Activated T-helper 1 cell treated with anti-CD3 and anti-CD28 coated beads, Interleukin-12 subunit alpha, Interleukin-12 subunit beta, Interleukin-2, Interleukin-4 antibody, amounts not matched to agents 30 ng/mL and 10 ng/mL and 1 ng/mL, durations not matched to agents 14 hours and 24 hours and 36 hours (primary cell): ENCODE results near the gene KYAT1. TPM values are rescaled to one million over a fixed set of nuclear protein-coding genes. Genes with fewer than 3 reads are reported as not detected.

Source experiments
- DNase-seq: peaks from one replicate; pipeline ENCODE4 v3.0.0; 2021; ENCODE audit warnings: low spot score
- H3K27ac Mint-ChIP-seq: one replicate; pipeline ENCODE4 v1.8.0; 2021; ENCODE audit warnings: mild to moderate bottlenecking, mixed read lengths
- H3K27me3 Mint-ChIP-seq: one replicate; pipeline ENCODE4 v1.8.0; 2022; ENCODE audit warnings: mild to moderate bottlenecking, moderate library complexity, mixed read lengths; ENCODE audit not compliant: insufficient read depth
- H3K36me3 Mint-ChIP-seq: one replicate; pipeline ENCODE4 v1.8.0; 2021; ENCODE audit warnings: low read depth, mixed read lengths
- H3K4me1 Mint-ChIP-seq: one replicate; pipeline ENCODE4 v1.8.0; 2021; ENCODE audit warnings: low read depth, mixed read lengths
- H3K4me3 Mint-ChIP-seq: one replicate; pipeline ENCODE4 v1.8.0; 2021; ENCODE audit warnings: mild to moderate bottlenecking, moderate library complexity, mixed read lengths
- H3K9me3 Mint-ChIP-seq: one replicate; pipeline ENCODE4 v1.8.0; 2021; ENCODE audit warnings: mixed read lengths
- intact Hi-C: fragments of 100-400 bp; cut with micrococcal nuclease; formaldehyde crosslinking; loops from one replicate; pipeline ENCODE4 v1.15.1; 2024
- total RNA-seq: library from RNA; stranded (reverse); gene quantifications from 2 replicates; pipeline ENCODE4 v1.2.3, GENCODE V29; 2022

Gene KYAT1
- total RNA-seq, 1 donor from 2014 or later, result 12.2 TPM

DNA sequence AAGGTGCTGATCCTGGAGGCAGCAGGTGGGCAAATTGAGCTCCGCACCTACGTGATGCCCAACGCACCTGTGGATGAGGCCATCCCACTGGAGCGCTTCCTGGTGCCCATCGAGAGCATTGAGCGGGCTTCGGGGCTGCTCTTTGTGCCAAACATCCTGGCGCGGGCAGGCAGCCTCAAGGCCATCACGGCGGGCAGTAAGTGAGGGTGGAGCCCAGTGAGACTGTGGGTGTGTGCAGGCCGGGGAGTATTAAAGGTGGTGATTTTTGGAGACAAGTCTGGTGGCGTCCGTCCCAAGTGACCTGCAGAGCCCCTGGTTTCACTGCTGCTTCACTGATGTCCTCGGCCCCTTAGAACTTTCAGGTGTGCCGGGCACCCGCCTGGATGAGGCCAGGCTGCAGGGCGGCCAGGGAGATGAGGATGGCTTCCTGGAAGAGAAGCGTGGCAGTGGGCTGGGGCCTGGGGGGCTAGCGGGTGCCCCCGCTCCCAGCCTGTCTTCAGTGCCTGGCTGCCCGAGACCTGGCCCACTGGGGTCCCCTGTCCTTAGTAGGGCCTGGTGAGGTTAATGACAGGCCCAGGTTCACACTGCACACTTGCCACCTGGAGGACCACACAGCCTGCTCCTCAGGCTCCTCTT, 59.2 kb downstream of the KYAT1 start:
- Mint-ChIP-seq H3K4me1 (peaks cover 21% of the 10 kb centered on the region), H3K9me3 (no peaks in the 10 kb centered on the region), H3K27me3 (no peaks in the 10 kb centered on the region), H3K36me3 (peaks cover 30% of the 10 kb centered on the region), H3K4me3 (no peak overlapping the region), H3K27ac (peak overlapping the region; percentile 78)
- DNase-seq, result no peak
- intact Hi-C loops, result no loop called here

DNA sequence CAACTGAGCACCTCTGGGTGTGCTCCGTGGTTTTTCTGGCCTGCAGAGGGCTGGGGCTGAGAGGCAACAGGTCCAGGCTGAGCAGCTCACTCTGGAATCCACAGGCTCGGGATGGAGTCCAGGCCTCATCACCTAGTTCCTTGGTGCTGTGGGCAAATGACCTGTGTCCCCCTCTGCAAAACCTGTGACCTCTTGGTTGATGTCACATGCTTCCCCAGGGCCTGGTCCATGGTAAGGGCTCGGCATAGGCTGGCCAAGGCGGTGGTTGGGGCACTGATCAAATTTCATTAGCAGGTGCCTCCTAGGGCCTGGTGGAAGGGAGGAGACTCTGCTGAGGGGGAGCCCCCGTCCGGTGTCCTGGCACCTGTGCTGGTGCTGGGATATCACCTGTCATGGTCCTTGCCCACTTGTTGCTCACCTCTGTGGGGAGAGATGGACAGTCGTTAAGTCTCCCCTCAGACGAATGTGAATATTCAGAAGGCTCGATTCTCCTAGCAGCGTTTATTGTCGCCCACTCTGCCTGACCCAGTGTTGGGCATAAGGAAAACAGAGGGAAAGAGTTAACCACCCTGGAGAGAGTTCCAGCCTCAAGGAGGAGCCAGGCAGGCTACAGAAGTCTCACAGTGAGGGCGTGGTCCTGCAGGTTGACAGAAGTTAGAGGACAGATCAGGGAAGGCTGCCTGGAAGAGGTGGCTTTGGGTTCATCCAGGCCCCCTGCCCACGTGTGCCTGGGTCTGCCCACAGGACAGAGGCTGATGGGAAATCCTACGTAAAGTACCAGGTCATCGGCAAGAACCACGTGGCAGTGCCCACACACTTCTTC, 60.0 kb downstream of the KYAT1 start:
- Mint-ChIP-seq H3K36me3 (peaks cover 24% of the 10 kb centered on the region), H3K27me3 (no peaks in the 10 kb centered on the region), H3K9me3 (no peaks in the 10 kb centered on the region), H3K4me3 (no peak overlapping the region), H3K27ac (no peak overlapping the region), H3K4me1 (peaks cover 14% of the 10 kb centered on the region)
- no peak for DNase-seq
- intact Hi-C loops, result no loop called here

DNA sequence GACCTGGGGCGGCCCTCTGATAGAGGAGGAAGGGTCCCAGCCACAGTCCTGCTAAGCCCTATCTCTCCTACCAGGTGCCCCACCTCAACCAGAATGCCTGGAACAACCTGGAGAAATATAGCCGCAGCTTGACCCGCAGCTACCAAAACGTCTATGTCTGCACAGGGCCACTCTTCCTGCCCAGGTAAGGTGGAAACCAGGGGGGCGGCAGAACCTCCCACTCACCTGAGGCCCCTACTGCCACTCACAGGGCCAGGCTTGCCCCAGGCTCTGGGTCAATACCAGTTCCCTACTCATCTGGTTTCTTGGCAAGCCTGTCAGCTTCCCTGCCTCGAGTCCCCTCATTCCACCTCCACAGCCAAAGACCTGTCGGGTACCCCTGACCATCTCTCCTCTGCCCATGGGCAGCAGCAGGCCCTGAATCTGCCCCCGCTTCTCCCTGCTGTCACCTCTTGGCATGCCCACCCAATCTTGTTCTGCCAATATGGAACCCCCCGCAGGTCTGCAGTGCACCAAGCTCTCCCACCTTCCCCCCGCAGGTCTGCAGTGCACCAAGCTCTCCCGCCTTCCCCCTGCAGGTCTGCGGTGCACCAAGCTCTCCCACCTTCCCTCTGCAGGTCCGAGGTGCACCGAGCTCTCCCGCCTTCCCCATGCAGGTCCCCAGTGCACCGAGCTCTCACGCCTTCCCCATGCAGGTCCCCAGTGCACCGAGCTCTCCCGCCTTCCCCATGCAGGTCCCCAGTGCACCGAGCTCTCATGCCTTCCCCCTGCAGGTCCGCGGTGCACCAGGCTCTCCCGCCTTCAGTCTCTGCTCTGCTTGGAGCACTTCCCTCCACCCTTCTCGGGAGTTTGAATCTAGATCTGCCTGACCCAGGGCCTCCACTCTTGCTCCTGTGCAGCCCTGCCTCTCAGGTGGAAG, 60.8 kb downstream of the KYAT1 start:
- H3K9me3 Mint-ChIP-seq, result no peaks in the 10 kb centered on the region

GRCh38 chr9:128819716-128820664, 61.8 kb downstream of the KYAT1 start:
- intact Hi-C loops, result loop anchor here (2.0 to 5.0 kb wide), 4 partner anchors 131 to 363 kb away; partner anchors contain the start of genes ODF2, SET and SH3GLB2
- Mint-ChIP-seq H3K27me3 (no peaks in the 10 kb centered on the region), H3K4me1 (peaks cover 14% of the 10 kb centered on the region), H3K36me3 (peaks cover 22% of the 10 kb centered on the region), H3K27ac (no peak overlapping the region), H3K4me3 (peak overlapping the region; percentile 88), H3K9me3 (no peaks in the 10 kb centered on the region)
- DNase-seq, result no peak

More for the DNA sequence above, 60.8 kb downstream of the KYAT1 start:
- no peak for DNase-seq
- Mint-ChIP-seq H3K36me3 (peaks cover 24% of the 10 kb centered on the region), H3K27ac (no peak overlapping the region), H3K27me3 (no peaks in the 10 kb centered on the region), H3K4me3 (peak overlapping the region; percentile 88), H3K4me1 (peaks cover 14% of the 10 kb centered on the region)
- intact Hi-C loops, result no loop called here

DNA sequence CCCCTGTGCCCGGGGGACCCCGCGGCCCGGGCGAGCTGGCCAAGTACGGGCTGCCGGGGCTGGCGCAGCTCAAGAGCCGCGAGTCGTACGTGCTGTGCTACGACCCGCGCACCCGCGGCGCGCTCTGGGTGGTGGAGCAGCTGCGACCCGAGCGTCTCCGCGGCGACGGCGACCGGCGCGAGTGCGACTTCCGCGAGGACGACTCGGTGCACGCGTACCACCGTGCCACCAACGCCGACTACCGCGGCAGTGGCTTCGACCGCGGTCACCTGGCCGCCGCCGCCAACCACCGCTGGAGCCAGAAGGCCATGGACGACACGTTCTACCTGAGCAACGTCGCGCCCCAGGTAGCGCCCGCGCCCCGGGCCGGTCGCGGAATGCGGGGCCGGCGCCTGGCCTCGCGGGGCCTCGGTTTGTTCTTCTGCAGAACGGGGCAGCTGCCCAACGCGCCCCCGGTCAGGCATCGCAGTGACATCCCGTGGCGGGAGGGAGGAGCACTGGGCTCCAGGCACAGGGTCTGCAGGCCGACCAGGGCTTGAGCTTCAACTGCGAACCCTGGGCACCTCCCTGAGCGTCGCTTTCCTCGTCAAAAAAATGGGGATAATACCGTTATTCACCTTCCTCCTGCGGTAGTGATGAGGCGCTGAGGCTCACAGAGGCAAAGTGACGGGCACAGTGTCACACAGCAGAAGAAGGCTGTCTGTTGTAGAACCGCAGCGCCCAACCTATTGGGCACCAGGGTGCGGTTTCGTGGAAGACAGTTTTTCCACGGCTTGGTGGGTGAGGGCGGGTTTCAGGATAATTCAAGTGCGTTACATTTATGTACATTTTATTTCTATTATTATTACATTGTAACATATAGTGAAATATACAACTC, 62.7 kb downstream of the KYAT1 start:
- no peaks in the 10 kb centered on the region for H3K9me3 Mint-ChIP-seq
- intact Hi-C loops, result loop anchor here (1.0 to 5.0 kb wide), 13 partner anchors 10 to 362 kb away; partner anchors contain the start of genes DOLK, GLE1, LRRC8A and MIGA2
- peak overlapping the region; percentile 79 for H3K27ac Mint-ChIP-seq
- H3K4me3 Mint-ChIP-seq, result peak overlapping the region; percentile 88
- peak; percentile 39 for DNase-seq
- peaks cover 14% of the 10 kb centered on the region for H3K4me1 Mint-ChIP-seq
- no peaks in the 10 kb centered on the region for H3K27me3 Mint-ChIP-seq
- peaks cover 16% of the 10 kb centered on the region for H3K36me3 Mint-ChIP-seq

GRCh38 chr9:128818099-128818838, 63.5 kb downstream of the KYAT1 start, which contains the start of gene ENDOG:
ENDOG (plus strand) TSS chr9:128818500; CDS start chr9:128818685, 185 bp downstream.
- Mint-ChIP-seq H3K4me1 (peaks cover 14% of the 10 kb centered on the region), H3K4me3 (peak within 1 kb of the TSS; percentile 88), H3K27ac (peak within 1 kb of the TSS; percentile 79), H3K36me3 (peaks cover 16% of the 10 kb centered on the region), H3K27me3 (no peaks in the 10 kb centered on the region), H3K9me3 (no peaks in the 10 kb centered on the region)
- peak; percentile 99 for DNase-seq
- intact Hi-C loops, result loop anchor here (1.0 to 5.0 kb wide), 13 partner anchors 11 to 361 kb away; partner anchors contain the start of genes DOLK, GLE1, LRRC8A and MIGA2

DNA sequence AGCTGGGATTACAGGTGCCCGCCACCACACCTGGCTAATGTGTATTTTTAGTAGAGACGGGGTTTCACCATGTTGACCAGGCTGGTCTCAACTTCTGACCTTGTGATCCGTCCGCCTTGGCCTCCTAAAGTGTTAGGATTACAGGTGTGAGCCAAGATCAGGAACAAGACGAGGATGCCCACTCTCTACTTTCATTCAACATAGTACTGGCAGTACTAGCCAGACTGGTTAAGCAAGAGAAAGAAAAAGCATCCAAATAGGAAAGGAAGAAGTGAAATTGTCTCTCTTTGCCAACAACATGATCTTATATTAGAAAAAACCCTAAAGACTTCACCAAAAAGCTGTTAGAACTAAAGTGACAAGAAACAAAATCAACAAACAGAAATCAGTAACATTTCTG, 70.9 kb downstream of the KYAT1 start:
- Mint-ChIP-seq H3K4me3 (no peak overlapping the region), H3K36me3 (peaks cover 5% of the 10 kb centered on the region), H3K27me3 (no peaks in the 10 kb centered on the region), H3K27ac (no peak overlapping the region), H3K4me1 (no peaks in the 10 kb centered on the region), H3K9me3 (no peaks in the 10 kb centered on the region)
- no peak for DNase-seq
- intact Hi-C loops, result no loop called here

- Mint-ChIP-seq H3K27me3 (no peaks in the 10 kb centered on the region), H3K4me3 (no peak overlapping the region), H3K9me3 (no peaks in the 10 kb centered on the region), H3K27ac (no peak overlapping the region), H3K36me3 (peaks cover 5% of the 10 kb centered on the region), H3K4me1 (no peaks in the 10 kb centered on the region)
- intact Hi-C loops, result no loop called here
- DNase-seq, result no peak
Measured at GRCh38 chr9:128809831-128810230, 71.9 kb downstream of the KYAT1 start.

DNA sequence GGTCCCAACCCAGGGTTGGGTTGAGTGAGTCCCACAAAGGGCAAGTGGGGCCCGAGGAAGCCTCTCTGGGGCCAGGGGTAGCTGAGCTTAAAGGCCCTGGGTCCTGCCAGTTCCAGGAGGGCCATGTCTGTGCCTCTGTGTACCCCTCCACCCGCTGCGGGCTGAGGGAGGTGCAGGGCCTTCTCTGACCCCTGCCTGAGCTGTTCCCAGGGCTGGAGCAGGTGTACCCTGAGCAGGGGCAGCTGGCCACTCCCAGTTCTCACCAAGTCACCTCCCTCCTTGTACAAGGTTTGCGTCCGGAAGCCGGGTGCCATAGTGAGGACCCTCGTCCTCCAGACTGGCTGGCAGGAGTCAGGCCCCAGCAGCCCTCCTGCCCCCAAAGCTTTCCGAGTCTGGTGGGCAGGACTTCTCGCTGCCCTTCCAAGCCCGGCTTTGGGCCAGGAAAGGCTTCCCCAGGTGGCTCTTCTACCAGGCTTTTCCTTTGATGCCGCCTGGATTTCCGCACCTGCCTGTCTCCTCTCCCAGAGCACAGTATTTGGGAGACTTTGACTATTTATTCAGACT, 72.6 kb downstream of the KYAT1 start:
- no peaks in the 10 kb centered on the region for H3K9me3 Mint-ChIP-seq
- intact Hi-C loops, result no loop called here
- peaks cover 6% of the 10 kb centered on the region for H3K36me3 Mint-ChIP-seq
- no peak overlapping the region for H3K27ac Mint-ChIP-seq
- no peaks in the 10 kb centered on the region for H3K4me1 Mint-ChIP-seq
- H3K4me3 Mint-ChIP-seq, result no peak overlapping the region
- H3K27me3 Mint-ChIP-seq, result no peaks in the 10 kb centered on the region
- no peak for DNase-seq

DNA sequence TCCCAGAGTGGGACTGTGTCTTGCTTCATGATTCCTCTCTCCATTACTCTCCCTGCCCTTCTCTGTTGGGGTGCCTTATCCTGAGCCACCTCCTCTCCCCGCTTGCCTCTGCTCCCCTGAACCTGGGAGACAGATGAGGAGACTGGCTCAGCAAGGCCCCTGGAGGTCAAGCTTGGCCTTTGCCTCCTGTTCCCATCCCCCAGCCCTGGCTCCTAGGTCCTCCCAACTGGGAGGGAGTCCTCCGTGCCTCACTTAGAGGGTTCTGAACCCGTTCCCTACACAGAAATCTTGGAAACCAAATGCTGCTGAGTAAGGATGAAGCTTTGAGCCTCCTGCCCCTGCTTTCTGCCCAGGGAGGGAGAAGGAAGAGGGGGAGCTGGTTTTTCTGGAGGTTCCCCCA, 73.2 kb downstream of the KYAT1 start:
- Mint-ChIP-seq H3K27ac (no peak overlapping the region), H3K9me3 (no peaks in the 10 kb centered on the region), H3K27me3 (no peaks in the 10 kb centered on the region), H3K4me1 (no peaks in the 10 kb centered on the region), H3K4me3 (no peak overlapping the region), H3K36me3 (peaks cover 10% of the 10 kb centered on the region)
- DNase-seq, result no peak
- intact Hi-C loops, result no loop called here
